ENCODE measurements around the gene OR51Q1. TPM values are rescaled to one million over a fixed set of nuclear protein-coding genes. Genes with fewer than 3 reads are reported as not detected.

The OR51Q1 gene
- not detected in 2 replicates for total RNA-seq (2014; rRNA removed; shearing (Covaris generic))

- no peak for DNase-seq (ENCODE audit: low read depth)
Measured at GRCh38 chr11:5421811-5422210, at the start of gene OR51Q1. Gene OR51Q1 (plus strand): TSS chr11:5422111. CDS start chr11:5422201, 90 bp downstream.

- DNase-seq (ENCODE audit: low read depth), result peak; percentile 61
Measured at GRCh38 chr11:5380740-5381342, 41.1 kb upstream of the OR51Q1 start.

GRCh38 chr11:5383576-5383975 lies 38.3 kb upstream of the OR51Q1 start, which contains the start of gene OR51M1:
Gene OR51M1 (plus strand): TSS chr11:5383812. CDS start chr11:5389399, 5,587 bp downstream.
- DNase-seq (ENCODE audit: low read depth), result no peak

GRCh38 chr11:5384335-5384734 lies 37.6 kb upstream of the OR51Q1 start:
- DNase-seq (ENCODE audit: low read depth), result no peak

- no peak for DNase-seq (ENCODE audit: low read depth)
Measured at GRCh38 chr11:5390210-5390609, 31.7 kb upstream of the OR51Q1 start.

GRCh38 chr11:5394091-5394490 lies 27.8 kb upstream of the OR51Q1 start:
- no peak for DNase-seq (ENCODE audit: low read depth)

- no peak for DNase-seq (ENCODE audit: low read depth)
Measured at GRCh38 chr11:5398936-5399335, 23.0 kb upstream of the OR51Q1 start.

GRCh38 chr11:5405173-5405572 lies 16.7 kb upstream of the OR51Q1 start:
- no peak for DNase-seq (ENCODE audit: low read depth)

GRCh38 chr11:5420993-5421392 lies 918 bp upstream of the OR51Q1 start:
- DNase-seq (ENCODE audit: low read depth), result no peak

GRCh38 chr11:5423131-5423530 lies 1.2 kb downstream of the OR51Q1 start:
- no peak for DNase-seq (ENCODE audit: low read depth)

- DNase-seq (ENCODE audit: low read depth), result no peak
Measured at GRCh38 chr11:5441414-5441813, 19.5 kb downstream of the OR51Q1 start, which contains the start of gene OR51I1. Gene OR51I1 (minus strand): TSS chr11:5441514. CDS start chr11:5441514, 0 bp downstream.

GRCh38 chr11:5443835-5444393 lies 22.0 kb downstream of the OR51Q1 start:
- DNase-seq (ENCODE audit: low read depth), result no peak

- DNase-seq (ENCODE audit: low read depth), result no peak
Measured at GRCh38 chr11:5449023-5449422, 27.1 kb downstream of the OR51Q1 start, which contains the start of gene OR51I2. Gene OR51I2 (plus strand): TSS chr11:5449323. CDS start chr11:5453489, 4,166 bp downstream.

- DNase-seq (ENCODE audit: low read depth), result no peak
Measured at GRCh38 chr11:5449432-5449831, 27.5 kb downstream of the OR51Q1 start.

- DNase-seq (ENCODE audit: low read depth), result no peak
Measured at GRCh38 chr11:5460983-5461621, 39.2 kb downstream of the OR51Q1 start.

- DNase-seq (ENCODE audit: low read depth), result no peak
Measured at GRCh38 chr11:5467527-5467926, 45.6 kb downstream of the OR51Q1 start.

Other genes starting within 250 kb of the OR51Q1 start
- not detected in 2 replicates for gene OR51V1, start 221.4 kb upstream of the OR51Q1 start, total RNA-seq (2014; rRNA removed; shearing (Covaris generic))
- not detected in 2 replicates for gene HBB, start 195.0 kb upstream of the OR51Q1 start, total RNA-seq (2014; rRNA removed; shearing (Covaris generic))
- not detected in 2 replicates for gene HBD, start 187.6 kb upstream of the OR51Q1 start, total RNA-seq (2014; rRNA removed; shearing (Covaris generic))
- gene HBG1, start 172.3 kb upstream of the OR51Q1 start, total RNA-seq (2014; rRNA removed; shearing (Covaris generic)), result not detected in 2 replicates
- 1.3 TPM in 1 of 2 replicates, not detected in the other for gene HBG2, start 167.3 kb upstream of the OR51Q1 start, total RNA-seq (2014; rRNA removed; shearing (Covaris generic))
- gene HBE1, start 152.2 kb upstream of the OR51Q1 start, total RNA-seq (2014; rRNA removed; shearing (Covaris generic)), result 4.6 and 6.4 TPM in 2 replicates
- not detected in 2 replicates for gene OR51B4, start 120.2 kb upstream of the OR51Q1 start, total RNA-seq (2014; rRNA removed; shearing (Covaris generic))
- gene OR51B2, start 97.8 kb upstream of the OR51Q1 start, total RNA-seq (2014; rRNA removed; shearing (Covaris generic)), result 0.36 TPM in 1 of 2 replicates, not detected in the other
- gene OR51B5, start 78.6 kb upstream of the OR51Q1 start, total RNA-seq (2014; rRNA removed; shearing (Covaris generic)), result 1.8 and 2.0 TPM in 2 replicates
- not detected in 2 replicates for gene OR51B6, start 70.6 kb upstream of the OR51Q1 start, total RNA-seq (2014; rRNA removed; shearing (Covaris generic))
- gene OR51M1, start 38.3 kb upstream of the OR51Q1 start, total RNA-seq (2014; rRNA removed; shearing (Covaris generic)), result not detected in 2 replicates
- gene OR51I1, start 19.4 kb downstream of the OR51Q1 start, total RNA-seq (2014; rRNA removed; shearing (Covaris generic)), result 0.20 TPM in 1 of 2 replicates, not detected in the other
- not detected in 2 replicates for gene OR51I2, start 27.2 kb downstream of the OR51Q1 start, total RNA-seq (2014; rRNA removed; shearing (Covaris generic))
- not detected in 2 replicates for gene OR52D1, start 66.6 kb downstream of the OR51Q1 start, total RNA-seq (2014; rRNA removed; shearing (Covaris generic))
- not detected in 2 replicates for gene UBQLN3, start 87.8 kb downstream of the OR51Q1 start, total RNA-seq (2014; rRNA removed; shearing (Covaris generic))
- not detected in 2 replicates for gene UBQLNL, start 94.6 kb downstream of the OR51Q1 start, total RNA-seq (2014; rRNA removed; shearing (Covaris generic))
- not detected in 2 replicates for gene OR52H1, start 126.4 kb downstream of the OR51Q1 start, total RNA-seq (2014; rRNA removed; shearing (Covaris generic))
- not detected in 2 replicates for gene OR52B6, start 158.8 kb downstream of the OR51Q1 start, total RNA-seq (2014; rRNA removed; shearing (Covaris generic))
- 2.3 and 3.1 TPM in 2 replicates for gene TRIM6, start 174.5 kb downstream of the OR51Q1 start, total RNA-seq (2014; rRNA removed; shearing (Covaris generic))
- 6.4 and 7.1 TPM in 2 replicates for gene TRIM34, start 202.9 kb downstream of the OR51Q1 start, total RNA-seq (2014; rRNA removed; shearing (Covaris generic))